ENCODE results near the gene CCT3. TPM values are rescaled to one million over a fixed set of nuclear protein-coding genes. Genes with fewer than 3 reads are reported as not detected.
"Not testable (repeated sequence)": the region's sequence is repeated elsewhere in the genome, so short reads cannot be mapped to it uniquely, and the experiment has no call there.

Gene CCT3
- total RNA-seq, 2 experiments from 2014 or later: 266 to 269 TPM

DNA sequence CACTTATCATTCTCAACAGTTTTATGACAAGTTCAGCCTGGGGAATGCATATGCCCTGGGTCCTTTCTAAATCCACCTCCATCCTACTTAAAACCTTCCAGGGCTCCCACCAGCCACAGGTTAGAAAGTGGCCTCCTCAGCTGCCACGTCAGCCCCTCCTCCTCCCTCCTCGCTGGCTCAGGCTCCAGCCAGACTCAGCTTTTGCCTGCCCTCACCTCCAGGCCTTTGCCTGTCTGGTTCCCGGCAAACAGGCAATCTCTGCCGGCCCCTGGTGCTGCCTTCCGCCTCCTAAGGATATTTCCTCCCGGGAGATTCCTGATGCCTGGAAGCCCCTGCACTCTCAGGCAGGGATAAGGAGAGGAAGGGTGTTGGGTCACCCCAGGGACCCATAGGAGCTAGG is 40.5 kb upstream of the CCT3 start:
- DNase-seq (no peak), ATAC-seq (no peak)
- H3K27ac Mint-ChIP-seq: no peak overlapping the region
- H3K4me1 Mint-ChIP-seq (ENCODE audit: low read depth): no peaks in the 10 kb centered on the region
- ChIA-PET POLR2A (no interaction called here), CTCF (interaction anchor here (1.2 to 12.4 kb wide), 3 partner anchors 20 to 230 kb away, joined by 4 to 562 read pairs (median 4); no protein-coding TSS in a partner anchor)
- no peak overlapping the region for H3K4me3 Mint-ChIP-seq
- H3K27me3 Mint-ChIP-seq (ENCODE audit: low read depth): peaks cover 10% of the 10 kb centered on the region
- H3K36me3 Mint-ChIP-seq (ENCODE audit: low read depth): no peaks in the 10 kb centered on the region
- no peaks in the 10 kb centered on the region for H3K9me3 Mint-ChIP-seq (ENCODE audit: insufficient read depth)

DNA sequence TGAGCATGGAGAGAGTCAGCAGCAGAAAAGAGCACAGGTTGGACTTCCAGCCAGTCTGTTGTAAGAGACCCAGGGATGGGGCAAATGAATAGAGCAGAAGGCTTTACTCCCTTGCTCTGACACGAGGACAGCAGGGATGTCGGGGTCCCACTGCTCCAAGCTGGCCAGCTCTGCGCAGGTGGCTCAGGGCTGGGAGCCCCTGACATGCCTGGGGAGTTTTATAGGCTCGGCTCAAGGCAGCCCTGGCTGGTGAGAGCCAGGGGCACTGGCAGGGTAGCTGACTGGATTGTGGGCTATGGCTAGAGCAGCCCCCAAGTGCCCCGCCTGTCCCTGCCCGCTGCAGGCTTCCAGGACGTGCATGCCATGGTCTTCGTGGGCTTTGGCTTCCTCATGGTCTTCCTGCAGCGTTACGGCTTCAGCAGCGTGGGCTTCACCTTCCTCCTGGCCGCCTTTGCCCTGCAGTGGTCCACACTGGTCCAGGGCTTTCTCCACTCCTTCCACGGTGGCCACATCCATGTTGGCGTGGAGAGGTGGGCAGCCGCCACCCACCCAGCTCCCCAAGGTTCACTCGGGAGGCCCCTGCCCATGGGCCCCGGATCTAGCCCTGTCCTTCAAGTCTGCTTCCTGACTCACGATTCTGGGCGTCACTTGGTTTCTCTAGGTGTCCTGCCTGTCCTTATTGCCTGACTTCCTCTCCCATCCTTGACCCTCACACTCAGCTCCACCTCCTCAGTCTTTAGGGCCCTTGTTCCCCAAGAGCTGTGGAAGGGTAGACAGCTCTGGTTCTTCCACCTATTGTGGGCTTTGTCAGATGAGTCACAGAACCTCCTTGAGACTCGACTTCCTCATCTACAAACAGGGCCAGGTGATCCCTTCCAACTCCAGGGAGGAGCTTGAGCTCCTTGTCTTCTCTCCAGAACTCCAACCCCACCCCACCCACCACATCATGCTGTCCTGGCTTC is 39.1 kb upstream of the CCT3 start:
- H3K27me3 Mint-ChIP-seq (ENCODE audit: low read depth): peaks cover 22% of the 10 kb centered on the region
- H3K27ac Mint-ChIP-seq: no peak overlapping the region
- no peak for ATAC-seq
- POLR2A ChIA-PET: no interaction called here
- CTCF ChIA-PET: interaction anchor here (1.6 to 12.4 kb wide), 3 partner anchors 8 to 73 kb away, joined by 4 to 562 read pairs (median 20); no protein-coding TSS in a partner anchor
- H3K9me3 Mint-ChIP-seq (ENCODE audit: insufficient read depth): no peaks in the 10 kb centered on the region
- H3K4me3 Mint-ChIP-seq: no peak overlapping the region
- no peaks in the 10 kb centered on the region for H3K36me3 Mint-ChIP-seq (ENCODE audit: low read depth)
- H3K4me1 Mint-ChIP-seq (ENCODE audit: low read depth): no peaks in the 10 kb centered on the region
- no peak for DNase-seq

DNA sequence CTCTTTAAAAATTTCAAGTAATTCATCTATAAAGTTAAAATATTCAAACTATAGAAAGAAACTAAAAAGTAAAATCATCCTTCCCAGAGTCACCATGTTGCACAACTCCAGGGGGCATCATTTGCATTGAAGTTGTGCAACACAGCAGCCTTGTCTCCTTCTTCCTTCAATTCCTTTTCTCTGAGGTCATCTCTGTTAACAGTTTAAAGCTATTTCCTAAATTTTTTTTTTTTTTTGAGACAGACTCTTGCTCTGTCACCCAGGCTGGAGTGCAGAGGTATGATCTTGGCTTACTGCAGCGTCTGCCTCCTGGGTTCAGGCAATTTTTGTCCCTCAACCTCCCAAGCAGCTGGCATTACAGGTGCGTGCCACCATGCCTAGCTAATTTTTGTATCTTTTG is 38.1 kb upstream of the CCT3 start:
- Mint-ChIP-seq H3K4me1 (ENCODE audit: low read depth) (no peaks in the 10 kb centered on the region), H3K9me3 (ENCODE audit: insufficient read depth) (no peaks in the 10 kb centered on the region), H3K36me3 (ENCODE audit: low read depth) (no peaks in the 10 kb centered on the region), H3K4me3 (no peak overlapping the region), H3K27me3 (ENCODE audit: low read depth) (peaks cover 29% of the 10 kb centered on the region), H3K27ac (no peak overlapping the region)
- ChIA-PET CTCF (interaction anchor here (2.6 to 12.4 kb wide), 2 partner anchors 9 to 74 kb away, joined by 20 to 562 read pairs; no protein-coding TSS in a partner anchor), POLR2A (no interaction called here)
- ATAC-seq: no peak
- DNase-seq: no peak

DNA sequence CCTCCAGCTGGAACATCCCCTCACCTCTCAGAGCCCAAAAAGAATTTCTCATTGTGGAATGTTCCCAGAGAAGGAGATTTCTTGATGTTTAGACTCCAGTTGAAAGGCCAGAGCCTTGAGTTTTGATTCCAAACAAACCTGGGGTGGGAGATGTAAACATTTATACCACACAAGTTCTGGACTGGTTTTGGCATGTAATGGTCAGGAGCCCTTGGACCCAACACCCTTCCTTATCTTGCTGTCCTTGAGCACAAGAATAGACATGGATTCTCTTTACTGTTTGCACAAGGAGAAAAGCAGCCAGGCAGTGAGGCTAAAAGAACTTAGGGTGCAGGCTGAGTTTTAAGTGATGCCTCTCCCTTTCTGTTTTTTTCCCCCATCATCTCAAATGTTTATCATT is 35.5 kb upstream of the CCT3 start:
- POLR2A ChIA-PET: no interaction called here
- Mint-ChIP-seq H3K27me3 (ENCODE audit: low read depth) (peaks cover 41% of the 10 kb centered on the region), H3K36me3 (ENCODE audit: low read depth) (no peaks in the 10 kb centered on the region), H3K27ac (no peak overlapping the region), H3K4me1 (ENCODE audit: low read depth) (peaks cover 4% of the 10 kb centered on the region), H3K9me3 (ENCODE audit: insufficient read depth) (no peaks in the 10 kb centered on the region), H3K4me3 (no peak overlapping the region)
- ATAC-seq (no peak), DNase-seq (no peak)
- CTCF ChIA-PET: interaction anchor here (1.2 to 4.4 kb wide), 3 partner anchors 11 to 73 kb away, joined by 3 to 47 read pairs (median 12); no protein-coding TSS in a partner anchor

DNA sequence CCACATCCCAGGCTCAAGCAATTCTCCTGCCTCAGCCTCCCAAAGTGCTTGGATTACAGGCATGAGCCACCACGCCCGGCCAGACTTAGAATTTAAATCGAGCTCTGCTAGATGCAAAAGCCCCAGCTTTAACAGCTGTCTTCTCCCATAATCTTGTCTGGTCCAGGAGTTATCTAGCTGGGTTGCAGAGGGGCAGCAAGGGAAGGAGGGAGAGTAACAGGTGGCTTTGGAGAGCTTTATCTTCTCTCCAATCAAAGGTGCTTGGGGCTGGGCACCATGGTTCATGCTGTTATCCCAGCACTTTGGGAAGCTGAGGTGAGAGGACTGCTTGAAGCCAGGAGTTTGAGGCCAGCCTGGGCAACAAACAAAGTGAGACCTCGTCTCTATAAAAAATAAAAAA is 34.8 kb upstream of the CCT3 start:
- no peaks in the 10 kb centered on the region for H3K9me3 Mint-ChIP-seq (ENCODE audit: insufficient read depth)
- peaks cover 45% of the 10 kb centered on the region for H3K27me3 Mint-ChIP-seq (ENCODE audit: low read depth)
- no peaks in the 10 kb centered on the region for H3K36me3 Mint-ChIP-seq (ENCODE audit: low read depth)
- DNase-seq (no peak), ATAC-seq (no peak)
- peaks cover 4% of the 10 kb centered on the region for H3K4me1 Mint-ChIP-seq (ENCODE audit: low read depth)
- no peak overlapping the region for H3K27ac Mint-ChIP-seq
- CTCF ChIA-PET: interaction anchor here (1.2 to 4.4 kb wide), 3 partner anchors 12 to 73 kb away, joined by 3 to 47 read pairs (median 12); no protein-coding TSS in a partner anchor
- H3K4me3 Mint-ChIP-seq: no peak overlapping the region
- POLR2A ChIA-PET: no interaction called here

DNA sequence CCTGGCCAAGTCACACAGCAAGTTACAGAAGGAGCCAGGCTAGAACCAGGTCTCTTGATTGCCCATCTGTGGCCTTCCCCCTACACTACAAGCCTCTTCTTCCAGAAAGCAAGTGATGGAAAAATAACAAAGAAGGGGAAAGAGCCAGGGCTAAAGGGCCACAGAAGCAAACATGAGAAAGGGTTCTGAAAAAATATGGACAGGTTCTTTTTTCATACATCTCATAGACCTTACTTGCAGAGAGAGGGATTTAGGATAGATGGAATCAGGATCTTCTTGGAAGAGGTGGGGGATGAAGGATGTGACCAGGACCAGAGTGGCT is 34.1 kb upstream of the CCT3 start:
- H3K27me3 Mint-ChIP-seq (ENCODE audit: low read depth): peaks cover 48% of the 10 kb centered on the region
- CTCF ChIA-PET: interaction anchor here (1.2 to 4.4 kb wide), 3 partner anchors 13 to 74 kb away, joined by 3 to 47 read pairs (median 12); no protein-coding TSS in a partner anchor

DNA sequence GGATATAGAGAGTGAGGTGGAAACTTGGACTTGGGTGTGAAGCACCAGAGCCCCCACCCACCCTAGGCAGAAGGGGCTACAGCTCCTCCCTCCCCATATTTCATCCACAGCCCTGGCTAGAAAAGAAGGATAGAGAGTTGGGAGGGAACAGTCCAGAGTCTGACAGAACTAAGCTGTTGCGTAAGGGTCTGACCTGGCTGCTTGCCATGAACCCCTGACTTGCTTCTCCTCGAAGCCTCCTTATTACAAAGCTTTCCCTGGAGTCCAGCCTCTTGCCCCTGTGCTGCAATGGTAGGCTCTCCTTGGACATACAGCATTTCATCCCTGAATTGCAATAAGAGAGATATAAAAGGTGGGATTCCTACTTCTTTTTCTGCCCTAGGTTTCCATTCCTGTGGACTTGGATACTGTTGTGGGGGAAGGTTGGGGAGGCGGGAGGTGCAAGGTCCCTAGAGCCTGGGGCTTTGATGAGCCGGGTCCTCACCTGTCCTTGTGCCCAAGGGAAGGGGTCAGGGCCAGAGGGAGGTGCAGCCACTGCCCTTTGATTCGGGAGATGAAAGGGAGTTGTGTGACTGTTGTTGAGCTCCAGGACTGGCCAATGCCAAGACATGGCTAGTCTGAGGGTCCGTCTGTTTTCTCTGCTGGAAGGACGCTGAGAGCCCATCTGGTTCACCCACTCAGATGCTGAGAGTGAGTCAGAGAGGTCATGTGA is 33.6 kb upstream of the CCT3 start:
- ATAC-seq (no peak), DNase-seq (no peak)
- H3K27me3 Mint-ChIP-seq (ENCODE audit: low read depth): peaks cover 48% of the 10 kb centered on the region
- POLR2A ChIA-PET: interaction anchor here (0.7 kb wide), 1 partner anchor 14 kb away, joined by 3 read pairs; no protein-coding TSS in a partner anchor
- CTCF ChIA-PET: interaction anchor here (1.1 to 4.4 kb wide), 4 partner anchors 13 to 74 kb away, joined by 3 to 47 read pairs (median 4); no protein-coding TSS in a partner anchor
- no peak overlapping the region for H3K4me3 Mint-ChIP-seq
- H3K27ac Mint-ChIP-seq: no peak overlapping the region
- H3K9me3 Mint-ChIP-seq (ENCODE audit: insufficient read depth): no peaks in the 10 kb centered on the region
- H3K36me3 Mint-ChIP-seq (ENCODE audit: low read depth): no peaks in the 10 kb centered on the region
- H3K4me1 Mint-ChIP-seq (ENCODE audit: low read depth): peaks cover 4% of the 10 kb centered on the region

More for the DNA sequence above, 34.1 kb upstream of the CCT3 start:
- Mint-ChIP-seq H3K4me1 (ENCODE audit: low read depth) (peaks cover 4% of the 10 kb centered on the region), H3K4me3 (no peak overlapping the region), H3K36me3 (ENCODE audit: low read depth) (no peaks in the 10 kb centered on the region), H3K9me3 (ENCODE audit: insufficient read depth) (no peaks in the 10 kb centered on the region), H3K27ac (no peak overlapping the region)
- no peak for ATAC-seq
- no peak for DNase-seq
- POLR2A ChIA-PET: no interaction called here

DNA sequence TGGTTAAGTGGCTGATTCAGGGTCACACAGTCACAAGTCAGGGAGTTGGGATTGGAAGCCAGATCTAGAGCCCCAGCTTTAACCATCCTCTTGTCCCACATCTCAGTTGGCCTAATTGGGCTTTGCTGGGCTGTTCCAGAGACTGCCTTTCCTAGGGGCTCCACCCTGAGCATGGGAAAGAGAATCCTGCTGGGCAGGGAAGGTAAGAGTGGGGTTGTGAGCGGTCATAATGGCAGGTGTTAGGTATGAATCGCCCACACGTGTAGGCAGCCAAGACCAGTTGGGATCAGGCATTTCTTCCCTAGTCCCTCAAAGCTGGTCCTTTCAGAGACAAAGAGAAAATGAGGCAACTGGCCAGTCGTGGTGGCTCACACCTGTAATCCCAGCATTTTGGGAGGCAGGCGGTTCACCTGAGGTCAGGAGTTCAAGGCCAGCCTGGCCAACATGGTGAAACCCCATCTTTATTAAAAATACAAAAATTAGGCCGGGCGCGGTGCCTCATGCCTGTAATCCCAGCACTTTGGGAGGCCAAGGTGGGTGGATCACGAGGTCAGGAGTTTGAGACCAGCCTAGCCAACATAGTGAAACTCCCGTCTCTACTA is 31.7 kb upstream of the CCT3 start:
- H3K9me3 Mint-ChIP-seq (ENCODE audit: insufficient read depth); DNase-seq; POLR2A ChIA-PET; ATAC-seq; H3K36me3 Mint-ChIP-seq (ENCODE audit: low read depth); H3K4me1 Mint-ChIP-seq (ENCODE audit: low read depth); H3K27ac Mint-ChIP-seq: not testable (repeated sequence)
- Mint-ChIP-seq H3K27me3 (ENCODE audit: low read depth) (peaks cover 56% of the 10 kb centered on the region), H3K4me3 (peak overlapping the region; percentile 34)
- CTCF ChIA-PET: interaction anchor here (0.8 to 4.4 kb wide), 3 partner anchors 11 to 16 kb away, joined by 3 to 47 read pairs (median 4); no protein-coding TSS in a partner anchor

DNA sequence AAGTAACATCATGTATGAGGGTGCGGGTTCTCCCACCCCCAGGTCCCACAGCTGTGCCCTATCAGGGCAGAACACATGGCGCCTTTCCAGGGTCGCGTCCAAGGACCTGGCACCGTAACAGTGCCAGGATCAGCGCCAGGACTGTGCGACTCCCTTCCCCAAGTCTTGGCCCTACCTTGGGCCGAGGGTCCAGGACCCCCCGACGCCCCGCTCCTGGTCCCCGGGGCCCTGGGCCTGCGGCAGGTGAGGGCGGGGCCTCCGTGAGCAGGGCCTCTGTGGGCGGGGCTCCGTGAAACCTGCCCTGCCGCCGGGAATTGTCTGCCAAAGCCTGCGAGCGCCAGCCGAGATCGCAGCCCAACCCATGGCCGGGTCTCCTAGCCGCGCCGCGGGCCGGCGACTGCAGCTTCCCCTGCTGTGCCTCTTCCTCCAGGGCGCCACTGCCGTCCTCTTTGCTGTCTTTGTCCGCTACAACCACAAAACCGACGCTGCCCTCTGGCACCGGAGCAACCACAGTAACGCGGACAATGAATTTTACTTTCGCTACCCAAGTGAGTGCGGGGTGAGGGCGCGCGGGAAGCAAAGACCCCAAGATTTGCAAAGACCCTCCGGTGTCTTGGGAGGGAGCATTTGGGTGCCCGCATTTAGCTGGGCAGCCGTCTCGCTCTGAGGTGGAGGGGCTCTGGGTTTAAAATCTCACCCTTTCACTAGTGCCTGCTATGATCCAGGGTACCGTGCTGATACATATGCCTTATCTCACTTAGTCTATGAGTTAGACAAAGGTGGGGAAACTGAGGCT is 31.0 kb upstream of the CCT3 start, which contains the start of gene RHBG:
Gene RHBG, plus strand, starts transcription at position 323 of the 796 bp plus-strand sequence. Its CDS starts 39 bp downstream, at position 362.
- Mint-ChIP-seq H3K4me3 (peak within 1 kb of the TSS; percentile 34), H3K27ac (no peak within 1 kb of the TSS), H3K27me3 (ENCODE audit: low read depth) (peaks cover 58% of the 10 kb centered on the region), H3K9me3 (ENCODE audit: insufficient read depth) (no peaks in the 10 kb centered on the region), H3K36me3 (ENCODE audit: low read depth) (no peaks in the 10 kb centered on the region), H3K4me1 (ENCODE audit: low read depth) (peaks cover 4% of the 10 kb centered on the region)
- DNase-seq (no peak), ATAC-seq (peak; percentile 56)
- ChIA-PET POLR2A (no interaction called here), CTCF (interaction anchor here (0.8 to 1.0 kb wide), 2 partner anchors 10 to 17 kb away, joined by 3 to 4 read pairs; no protein-coding TSS in a partner anchor)

DNA sequence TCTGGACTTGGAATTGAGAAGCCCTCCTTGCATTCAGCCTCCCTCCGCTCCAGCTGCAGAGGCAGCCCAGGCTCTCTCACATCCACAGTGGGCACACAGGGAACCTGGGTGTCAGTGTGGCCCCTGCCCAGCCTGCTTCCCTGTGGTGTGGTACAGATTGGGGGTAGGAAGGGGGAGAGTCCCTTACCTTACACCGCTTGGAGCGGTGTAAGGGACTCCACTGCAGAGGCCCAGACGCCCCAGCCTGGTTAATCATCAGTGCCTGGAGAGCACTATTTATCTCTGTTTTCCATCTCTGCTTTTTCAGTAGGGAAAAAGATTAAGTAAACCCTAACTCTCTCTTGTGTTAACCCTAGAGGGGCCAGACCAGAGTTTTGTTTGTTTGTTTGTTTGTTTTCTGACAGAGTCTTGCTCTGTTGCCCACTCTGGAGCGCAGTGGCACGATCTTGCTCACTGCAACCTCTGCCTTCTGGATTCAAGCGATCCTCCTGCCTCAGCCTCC is 30.1 kb upstream of the CCT3 start:
- no peaks in the 10 kb centered on the region for H3K36me3 Mint-ChIP-seq (ENCODE audit: low read depth)
- ChIA-PET CTCF (no interaction called here), POLR2A (no interaction called here)
- H3K4me1 Mint-ChIP-seq (ENCODE audit: low read depth): peaks cover 4% of the 10 kb centered on the region
- DNase-seq (no peak), ATAC-seq (no peak)
- H3K27ac Mint-ChIP-seq: no peak overlapping the region
- no peak overlapping the region for H3K4me3 Mint-ChIP-seq
- H3K27me3 Mint-ChIP-seq (ENCODE audit: low read depth): peaks cover 52% of the 10 kb centered on the region
- no peaks in the 10 kb centered on the region for H3K9me3 Mint-ChIP-seq (ENCODE audit: insufficient read depth)

All from activated CD8-positive, alpha-beta T cell treated with anti-CD3 and anti-CD28 coated beads, Interleukin-2, amount 10 ng/mL, durations not matched to agents 7 days and 5 days (primary cell).